NK-92 (cell line): ENCODE measurements around the gene TDRD1.

ENCODE experiments used
- DNase-seq: peaks from one replicate; lab custom pipeline; 2025; ENCODE audit not compliant: unreplicated experiment; lab: John Stamatoyannopoulos, UW

The TDRD1 gene

GRCh38 chr10:114234132-114234531 is 55.0 kb downstream of the TDRD1 start:
- no peak for DNase-seq

- no peak for DNase-seq
These were observed 60.2 kb downstream of the TDRD1 start, which contains the start of gene VWA2 for GRCh38 chr10:114239117-114239993. TSS of gene VWA2 (plus strand) at chr10:114239254. CDS start at chr10:114248714, 9,460 bp downstream.

- DNase-seq: no peak
These were observed 60.8 kb downstream of the TDRD1 start for GRCh38 chr10:114239994-114240345.

GRCh38 chr10:114242235-114242634 is 63.1 kb downstream of the TDRD1 start:
- DNase-seq: no peak

- DNase-seq: no peak
These were observed 64.5 kb downstream of the TDRD1 start for GRCh38 chr10:114243661-114244060.

- no peak for DNase-seq
These were observed 65.0 kb downstream of the TDRD1 start for GRCh38 chr10:114244126-114244525.

GRCh38 chr10:114245121-114245791 is 66.1 kb downstream of the TDRD1 start:
- DNase-seq: no peak

- DNase-seq: no peak
These were observed 67.6 kb downstream of the TDRD1 start for GRCh38 chr10:114246679-114247305.

GRCh38 chr10:114250236-114250635 is 71.1 kb downstream of the TDRD1 start:
- DNase-seq: no peak

- no peak for DNase-seq
These were observed 71.6 kb downstream of the TDRD1 start for GRCh38 chr10:114250716-114251115.

- DNase-seq: no peak
These were observed 72.9 kb downstream of the TDRD1 start for GRCh38 chr10:114252092-114252491.

GRCh38 chr10:114252883-114253282 is 73.7 kb downstream of the TDRD1 start:
- no peak for DNase-seq

GRCh38 chr10:114255227-114255626 is 76.1 kb downstream of the TDRD1 start:
- no peak for DNase-seq

GRCh38 chr10:114256008-114256765 is 77.0 kb downstream of the TDRD1 start:
- no peak for DNase-seq

GRCh38 chr10:114256822-114257221 is 77.7 kb downstream of the TDRD1 start:
- no peak for DNase-seq

- DNase-seq: no peak
These were observed 78.3 kb downstream of the TDRD1 start for GRCh38 chr10:114257498-114257897.

- DNase-seq: no peak
These were observed 79.2 kb downstream of the TDRD1 start for GRCh38 chr10:114258274-114258840.

GRCh38 chr10:114259824-114260223 is 80.7 kb downstream of the TDRD1 start:
- no peak for DNase-seq

GRCh38 chr10:114260366-114260765 is 81.2 kb downstream of the TDRD1 start:
- no peak for DNase-seq

- no peak for DNase-seq
These were observed 81.9 kb downstream of the TDRD1 start for GRCh38 chr10:114261076-114261475.

- no peak for DNase-seq
These were observed 83.3 kb downstream of the TDRD1 start for GRCh38 chr10:114262496-114262895.
